ENCODE data around the gene MRPL49.

DNA sequence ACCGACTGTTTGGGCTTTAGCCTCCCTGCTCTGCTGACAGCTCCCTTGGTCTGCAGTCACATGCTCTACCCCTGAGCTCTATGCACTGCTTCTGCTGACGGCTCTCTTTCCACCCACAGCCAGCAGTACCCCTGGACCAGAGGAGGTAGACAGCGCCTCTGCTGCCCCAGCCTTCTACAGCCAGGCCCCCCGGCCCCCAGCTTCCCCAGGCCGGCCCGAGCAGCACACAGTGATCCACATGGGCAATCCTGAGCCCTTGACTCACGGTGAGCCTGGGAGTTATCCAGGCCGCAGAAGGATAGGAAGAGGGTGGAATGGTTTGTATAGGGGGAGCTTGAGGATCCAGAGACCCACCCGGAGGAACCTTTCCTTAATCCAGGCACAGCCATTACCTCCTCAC, 35.3 kb upstream of the MRPL49 start:
- TF ChIP-seq, protein P1, sequence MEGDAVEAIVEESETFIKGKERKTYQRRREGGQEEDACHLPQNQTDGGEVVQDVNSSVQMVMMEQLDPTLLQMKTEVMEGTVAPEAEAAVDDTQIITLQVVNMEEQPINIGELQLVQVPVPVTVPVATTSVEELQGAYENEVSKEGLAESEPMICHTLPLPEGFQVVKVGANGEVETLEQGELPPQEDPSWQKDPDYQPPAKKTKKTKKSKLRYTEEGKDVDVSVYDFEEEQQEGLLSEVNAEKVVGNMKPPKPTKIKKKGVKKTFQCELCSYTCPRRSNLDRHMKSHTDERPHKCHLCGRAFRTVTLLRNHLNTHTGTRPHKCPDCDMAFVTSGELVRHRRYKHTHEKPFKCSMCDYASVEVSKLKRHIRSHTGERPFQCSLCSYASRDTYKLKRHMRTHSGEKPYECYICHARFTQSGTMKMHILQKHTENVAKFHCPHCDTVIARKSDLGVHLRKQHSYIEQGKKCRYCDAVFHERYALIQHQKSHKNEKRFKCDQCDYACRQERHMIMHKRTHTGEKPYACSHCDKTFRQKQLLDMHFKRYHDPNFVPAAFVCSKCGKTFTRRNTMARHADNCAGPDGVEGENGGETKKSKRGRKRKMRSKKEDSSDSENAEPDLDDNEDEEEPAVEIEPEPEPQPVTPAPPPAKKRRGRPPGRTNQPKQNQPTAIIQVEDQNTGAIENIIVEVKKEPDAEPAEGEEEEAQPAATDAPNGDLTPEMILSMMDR (IDR thresholded peaks at IDR 0.05): no peak
- no peak for TF ChIP-seq EZH2 (IDR thresholded peaks at IDR 0.05; ENCODE audit: borderline replicate concordance, insufficient read depth, low read depth, low read length, poor library complexity, severe bottlenecking)

All from B cell (primary cell).